ENCODE measurements around the gene CGNL1. TPM values are rescaled to one million over a fixed set of nuclear protein-coding genes. Genes with fewer than 3 reads are reported as not detected.

Gene CGNL1
- total and polyA plus RNA-seq, 5 donors from 2014 or later: not detected

GRCh38 chr15:57343498-57343897 lies 32.8 kb upstream of the CGNL1 start:
- Mint-ChIP-seq H3K36me3 (no peaks in the 10 kb centered on the region), H3K4me1 (no peaks in the 10 kb centered on the region), H3K4me3 (no peak overlapping the region), H3K9me3 (peaks cover 0 to 1% (median 0%) of the 10 kb centered on the region in 7 donors), H3K27ac (no peak overlapping the region), H3K27me3 (peaks cover 8% of the 10 kb centered on the region)
- Histone ChIP-seq H3K36me3 (ENCODE audit: control insufficient read depth, insufficient read depth, low read length) (no peaks in the 10 kb centered on the region), H3K4me3 (ENCODE audit: low read depth, low read length) (no peak overlapping the region), H3K27me3 (ENCODE audit: control insufficient read depth, insufficient read depth, low read length) (no peaks in the 10 kb centered on the region), H3K9me3 (ENCODE audit: control insufficient read depth in 2 of 2, low read length in 2 of 2) (no peaks in the 10 kb centered on the region), H3K4me1 (ENCODE audit: control insufficient read depth, insufficient read depth, low read length, poor library complexity, severe bottlenecking) (no peaks in the 10 kb centered on the region), H3K27ac (ENCODE audit: insufficient read depth, low read length, poor library complexity, severe bottlenecking) (no peak overlapping the region)
- ATAC-seq (ENCODE audit: low read depth in 2 of 2): no peak
- DNase-seq: no peak

- no peaks in the 10 kb centered on the region for H3K4me1 ChIP-seq (ENCODE audit: control insufficient read depth, insufficient read depth, low read length, poor library complexity, severe bottlenecking)
- Mint-ChIP-seq H3K36me3 (no peaks in the 10 kb centered on the region), H3K4me1 (no peaks in the 10 kb centered on the region), H3K9me3 (peaks cover 0 to 1% (median 0%) of the 10 kb centered on the region in 7 donors), H3K4me3 (no peak overlapping the region), H3K27me3 (peaks cover 8% of the 10 kb centered on the region), H3K27ac (no peak overlapping the region)
- H3K4me3 ChIP-seq (ENCODE audit: low read depth, low read length): no peak overlapping the region
- ATAC-seq (ENCODE audit: low read depth in 2 of 2) (no peak), DNase-seq (no peak)
- H3K27me3 ChIP-seq (ENCODE audit: control insufficient read depth, insufficient read depth, low read length): no peaks in the 10 kb centered on the region
- H3K9me3 ChIP-seq (ENCODE audit: control insufficient read depth in 2 of 2, low read length in 2 of 2): no peaks in the 10 kb centered on the region
- no peaks in the 10 kb centered on the region for H3K36me3 ChIP-seq (ENCODE audit: control insufficient read depth, insufficient read depth, low read length)
- H3K27ac ChIP-seq (ENCODE audit: insufficient read depth, low read length, poor library complexity, severe bottlenecking): no peak overlapping the region
Measured at GRCh38 chr15:57344282-57344681, 32.0 kb upstream of the CGNL1 start.

- Histone ChIP-seq H3K27me3 (ENCODE audit: control insufficient read depth, insufficient read depth, low read length) (no peaks in the 10 kb centered on the region), H3K4me1 (ENCODE audit: control insufficient read depth, insufficient read depth, low read length, poor library complexity, severe bottlenecking) (no peaks in the 10 kb centered on the region), H3K36me3 (ENCODE audit: control insufficient read depth, insufficient read depth, low read length) (no peaks in the 10 kb centered on the region), H3K4me3 (ENCODE audit: low read depth, low read length) (no peak overlapping the region), H3K9me3 (ENCODE audit: control insufficient read depth in 2 of 2, low read length in 2 of 2) (no peaks in the 10 kb centered on the region), H3K27ac (ENCODE audit: insufficient read depth, low read length, poor library complexity, severe bottlenecking) (no peak overlapping the region)
- no peak overlapping the region for H3K27ac Mint-ChIP-seq
- peaks cover 0 to 1% (median 0%) of the 10 kb centered on the region in 7 donors for H3K9me3 Mint-ChIP-seq
- H3K27me3 Mint-ChIP-seq: peaks cover 12% of the 10 kb centered on the region
- ATAC-seq (ENCODE audit: low read depth in 2 of 2) (no peak), DNase-seq (no peak)
- no peak overlapping the region for H3K4me3 Mint-ChIP-seq
- H3K4me1 Mint-ChIP-seq: no peaks in the 10 kb centered on the region
- H3K36me3 Mint-ChIP-seq: no peaks in the 10 kb centered on the region
Measured at GRCh38 chr15:57345584-57345983, 30.7 kb upstream of the CGNL1 start.

- Mint-ChIP-seq H3K36me3 (no peaks in the 10 kb centered on the region), H3K27me3 (peaks cover 7% of the 10 kb centered on the region), H3K9me3 (peaks cover 0 to 1% (median 0%) of the 10 kb centered on the region in 7 donors), H3K27ac (no peak overlapping the region), H3K4me1 (no peaks in the 10 kb centered on the region), H3K4me3 (no peak overlapping the region)
- no peak for DNase-seq
- no peaks in the 10 kb centered on the region for H3K27me3 ChIP-seq (ENCODE audit: control insufficient read depth, insufficient read depth, low read length)
- no peaks in the 10 kb centered on the region for H3K4me1 ChIP-seq (ENCODE audit: control insufficient read depth, insufficient read depth, low read length, poor library complexity, severe bottlenecking)
- ATAC-seq (ENCODE audit: low read depth in 2 of 2): no peak
- no peak overlapping the region for H3K4me3 ChIP-seq (ENCODE audit: low read depth, low read length)
- H3K9me3 ChIP-seq (ENCODE audit: control insufficient read depth in 2 of 2, low read length in 2 of 2): no peaks in the 10 kb centered on the region
- H3K36me3 ChIP-seq (ENCODE audit: control insufficient read depth, insufficient read depth, low read length): no peaks in the 10 kb centered on the region
- no peak overlapping the region for H3K27ac ChIP-seq (ENCODE audit: insufficient read depth, low read length, poor library complexity, severe bottlenecking)
Measured at GRCh38 chr15:57348081-57348480, 28.2 kb upstream of the CGNL1 start.

GRCh38 chr15:57352535-57353316 lies 23.6 kb upstream of the CGNL1 start:
- no peak overlapping the region for H3K4me3 ChIP-seq (ENCODE audit: low read depth, low read length)
- ATAC-seq (ENCODE audit: low read depth in 2 of 2) (no peak), DNase-seq (no peak)
- H3K36me3 Mint-ChIP-seq: no peaks in the 10 kb centered on the region
- no peak overlapping the region for H3K27ac ChIP-seq (ENCODE audit: insufficient read depth, low read length, poor library complexity, severe bottlenecking)
- H3K27ac Mint-ChIP-seq: no peak overlapping the region
- no peaks in the 10 kb centered on the region for H3K36me3 ChIP-seq (ENCODE audit: control insufficient read depth, insufficient read depth, low read length)
- H3K4me3 Mint-ChIP-seq: no peak overlapping the region
- H3K27me3 Mint-ChIP-seq: peaks cover 18% of the 10 kb centered on the region
- H3K9me3 Mint-ChIP-seq: peaks cover 0 to 2% (median 0%) of the 10 kb centered on the region in 7 donors
- peaks cover 3% of the 10 kb centered on the region for H3K27me3 ChIP-seq (ENCODE audit: control insufficient read depth, insufficient read depth, low read length)
- no peaks in the 10 kb centered on the region for H3K4me1 Mint-ChIP-seq
- no peaks in the 10 kb centered on the region for H3K4me1 ChIP-seq (ENCODE audit: control insufficient read depth, insufficient read depth, low read length, poor library complexity, severe bottlenecking)
- H3K9me3 ChIP-seq (ENCODE audit: control insufficient read depth in 2 of 2, low read length in 2 of 2): no peaks in the 10 kb centered on the region

GRCh38 chr15:57353317-57353804 lies 22.9 kb upstream of the CGNL1 start:
- ATAC-seq (ENCODE audit: low read depth in 2 of 2) (no peak), DNase-seq (no peak)
- Mint-ChIP-seq H3K9me3 (peaks cover 0 to 2% (median 0%) of the 10 kb centered on the region in 7 donors), H3K36me3 (no peaks in the 10 kb centered on the region), H3K4me1 (no peaks in the 10 kb centered on the region), H3K27me3 (peaks cover 22% of the 10 kb centered on the region), H3K27ac (no peak overlapping the region), H3K4me3 (no peak overlapping the region)
- Histone ChIP-seq H3K4me3 (ENCODE audit: low read depth, low read length) (no peak overlapping the region), H3K36me3 (ENCODE audit: control insufficient read depth, insufficient read depth, low read length) (no peaks in the 10 kb centered on the region), H3K4me1 (ENCODE audit: control insufficient read depth, insufficient read depth, low read length, poor library complexity, severe bottlenecking) (no peaks in the 10 kb centered on the region), H3K27me3 (ENCODE audit: control insufficient read depth, insufficient read depth, low read length) (peaks cover 3% of the 10 kb centered on the region), H3K9me3 (ENCODE audit: control insufficient read depth in 2 of 2, low read length in 2 of 2) (no peaks in the 10 kb centered on the region), H3K27ac (ENCODE audit: insufficient read depth, low read length, poor library complexity, severe bottlenecking) (no peak overlapping the region)

GRCh38 chr15:57354436-57355123 lies 21.7 kb upstream of the CGNL1 start:
- no peak overlapping the region for H3K27ac Mint-ChIP-seq
- Histone ChIP-seq H3K36me3 (ENCODE audit: control insufficient read depth, insufficient read depth, low read length) (no peaks in the 10 kb centered on the region), H3K4me3 (ENCODE audit: low read depth, low read length) (no peak overlapping the region), H3K27me3 (ENCODE audit: control insufficient read depth, insufficient read depth, low read length) (peaks cover 3% of the 10 kb centered on the region), H3K9me3 (ENCODE audit: control insufficient read depth in 2 of 2, low read length in 2 of 2) (no peaks in the 10 kb centered on the region), H3K4me1 (ENCODE audit: control insufficient read depth, insufficient read depth, low read length, poor library complexity, severe bottlenecking) (no peaks in the 10 kb centered on the region), H3K27ac (ENCODE audit: insufficient read depth, low read length, poor library complexity, severe bottlenecking) (no peak overlapping the region)
- no peaks in the 10 kb centered on the region for H3K4me1 Mint-ChIP-seq
- peaks cover 23% of the 10 kb centered on the region for H3K27me3 Mint-ChIP-seq
- DNase-seq: no peak
- H3K9me3 Mint-ChIP-seq: peaks cover 0 to 2% (median 0%) of the 10 kb centered on the region in 7 donors
- ATAC-seq (ENCODE audit: low read depth in 2 of 2): no peak
- no peaks in the 10 kb centered on the region for H3K36me3 Mint-ChIP-seq
- no peak overlapping the region for H3K4me3 Mint-ChIP-seq
